ENCODE results near the gene SNX8. TPM values are rescaled to one million over a fixed set of nuclear protein-coding genes. Genes with fewer than 3 reads are reported as not detected.

SNX8 gene
- total and polyA plus RNA-seq, 9 of the 15 experiments (the other 6 are each of a cell fraction or from before 2014, with no cell fraction given), result 2.7 to 51.6 (median 16.9) TPM

DNA sequence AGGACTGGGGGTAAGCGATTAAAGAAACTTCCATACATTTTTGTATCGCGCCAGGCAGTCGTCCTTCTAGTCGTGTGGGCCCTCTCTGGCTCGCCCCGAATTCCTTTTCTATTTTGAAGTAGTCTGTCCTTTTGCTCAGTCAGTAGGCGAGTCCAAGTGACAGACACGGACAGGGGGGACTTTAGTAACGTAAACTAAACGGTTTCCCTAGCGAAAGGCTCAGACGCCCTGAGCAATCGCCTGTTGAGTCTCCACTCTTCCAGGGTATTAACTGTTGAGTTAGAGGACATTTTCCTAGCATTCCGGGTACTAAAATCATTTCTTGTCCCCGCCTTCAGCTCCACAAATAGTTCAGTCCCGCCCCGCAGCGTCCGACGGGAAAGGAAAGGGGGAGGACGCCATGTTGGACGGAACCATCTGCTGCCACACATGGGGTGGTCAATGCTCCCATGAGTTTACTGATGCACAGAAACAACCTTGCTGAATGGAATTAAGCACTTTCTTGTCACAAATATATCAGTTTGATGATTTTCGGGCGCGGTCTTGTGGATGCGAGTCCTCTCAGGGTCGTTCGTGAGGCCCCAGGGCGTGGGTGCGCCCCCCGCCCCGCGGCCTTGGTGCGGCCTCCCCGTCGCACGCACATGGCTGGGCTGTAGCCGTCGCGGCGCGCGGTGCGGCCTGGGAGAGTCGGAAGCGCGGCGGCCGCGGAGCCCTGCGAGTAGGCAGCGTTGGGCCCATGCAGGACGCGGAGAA, 40.1 kb upstream of the SNX8 start, which contains the start of gene EIF3B (continued):
- TF ChIP-seq JUN (IDR thresholded peaks at IDR 0.05; ENCODE audit: borderline replicate concordance, low read depth, low read length) (peak; percentile 64; the same call in 1 of the 2 replicates), JUN (CRISPR knock-in tag; IDR thresholded peaks at IDR 0.05; ENCODE audit: borderline replicate concordance) (no peak), ZNF76 (CRISPR knock-in tag; IDR thresholded peaks at IDR 0.05; ENCODE audit: borderline replicate concordance) (peak; percentile 84; the same call in 1 of the 2 replicates), FOXP1 (CRISPR knock-in tag; IDR thresholded peaks at IDR 0.05) (peak; percentile 73), PHF20 (IDR thresholded peaks at IDR 0.05; ENCODE audit: partially characterized antibody) (peak; percentile 51), HNRNPH1 (optimal IDR thresholded peaks at IDR 0.05; ENCODE audit: low read depth, low read length) (no peak), NFIC (IDR thresholded peaks at IDR 0.05) (peak; percentile 26; the same call in 1 of the 2 replicates), L3MBTL2 (IDR thresholded peaks at IDR 0.05) (peak; percentile 66), FOXA3 (CRISPR knock-in tag; conservative IDR thresholded peaks at IDR 0.05 in 1 of 2, IDR thresholded peaks at IDR 0.05 in 1 of 2) (no peak), ARID1B (IDR thresholded peaks at IDR 0.05) (no peak), NBN (IDR thresholded peaks at IDR 0.05; ENCODE audit: low read depth) (no peak; the same call in none of the 2 replicates), MXI1 (IDR thresholded peaks at IDR 0.05; ENCODE audit: low read depth, low read length) (peak; percentile 79), TCFL5 (CRISPR knock-in tag; conservative IDR thresholded peaks at IDR 0.05) (no peak), TBP (optimal IDR thresholded peaks at IDR 0.05; ENCODE audit: low read depth, low read length) (peak; percentile 91), MAFK (IDR thresholded peaks at IDR 0.05; ENCODE audit: low read length) (peak; percentile 30; the same call in 1 of the 2 replicates), HMGN3 (IDR thresholded peaks at IDR 0.05; ENCODE audit: borderline replicate concordance, extremely low read depth, insufficient read length, low read depth, low read length) (peak; percentile 71), C11orf30 (IDR thresholded peaks at IDR 0.05; ENCODE audit: low read depth) (peak; percentile 53), RBM22 (IDR thresholded peaks at IDR 0.05; ENCODE audit: low read depth, low read length, poor library complexity, severe bottlenecking) (no peak), ELF4 (CRISPR knock-in tag; IDR thresholded peaks at IDR 0.05) (no peak), KDM5B (IDR thresholded peaks at IDR 0.05; ENCODE audit: insufficient replicate concordance, low read depth, low read length) (peak; percentile 80), ZNF143 (CRISPR knock-in tag; IDR thresholded peaks at IDR 0.05) (peak; percentile 77), ATF1 (CRISPR knock-in tag; IDR thresholded peaks at IDR 0.05) (no peak), ATF1 (tag; IDR thresholded peaks at IDR 0.05) (peak; percentile 94), MTA1 (IDR thresholded peaks at IDR 0.05; ENCODE audit: borderline replicate concordance) (no peak), SMARCC2 (IDR thresholded peaks at IDR 0.05; ENCODE audit: low read depth) (no peak), EGR1 (conservative IDR thresholded peaks at IDR 0.05) (peak; percentile 89), MAFF (IDR thresholded peaks at IDR 0.05; ENCODE audit: low read length) (peak; percentile 67), ZKSCAN1 (IDR thresholded peaks at IDR 0.05; ENCODE audit: low read depth, low read length) (no peak)
- TF ChIP-seq, protein P1, sequence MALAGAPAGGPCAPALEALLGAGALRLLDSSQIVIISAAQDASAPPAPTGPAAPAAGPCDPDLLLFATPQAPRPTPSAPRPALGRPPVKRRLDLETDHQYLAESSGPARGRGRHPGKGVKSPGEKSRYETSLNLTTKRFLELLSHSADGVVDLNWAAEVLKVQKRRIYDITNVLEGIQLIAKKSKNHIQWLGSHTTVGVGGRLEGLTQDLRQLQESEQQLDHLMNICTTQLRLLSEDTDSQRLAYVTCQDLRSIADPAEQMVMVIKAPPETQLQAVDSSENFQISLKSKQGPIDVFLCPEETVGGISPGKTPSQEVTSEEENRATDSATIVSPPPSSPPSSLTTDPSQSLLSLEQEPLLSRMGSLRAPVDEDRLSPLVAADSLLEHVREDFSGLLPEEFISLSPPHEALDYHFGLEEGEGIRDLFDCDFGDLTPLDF (CRISPR knock-in tag; IDR thresholded peaks at IDR 0.05), result 0 out of 2 replicates have a peak, but pooled peaks have one; percentile 55
- TF ChIP-seq, protein P2, sequence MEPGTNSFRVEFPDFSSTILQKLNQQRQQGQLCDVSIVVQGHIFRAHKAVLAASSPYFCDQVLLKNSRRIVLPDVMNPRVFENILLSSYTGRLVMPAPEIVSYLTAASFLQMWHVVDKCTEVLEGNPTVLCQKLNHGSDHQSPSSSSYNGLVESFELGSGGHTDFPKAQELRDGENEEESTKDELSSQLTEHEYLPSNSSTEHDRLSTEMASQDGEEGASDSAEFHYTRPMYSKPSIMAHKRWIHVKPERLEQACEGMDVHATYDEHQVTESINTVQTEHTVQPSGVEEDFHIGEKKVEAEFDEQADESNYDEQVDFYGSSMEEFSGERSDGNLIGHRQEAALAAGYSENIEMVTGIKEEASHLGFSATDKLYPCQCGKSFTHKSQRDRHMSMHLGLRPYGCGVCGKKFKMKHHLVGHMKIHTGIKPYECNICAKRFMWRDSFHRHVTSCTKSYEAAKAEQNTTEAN (CRISPR knock-in tag; IDR thresholded peaks at IDR 0.05), result no peak; the same call in 1 of the 2 replicates

Data from K562 (cell line).